Measurements from ENCODE around the gene SLC25A30. TPM values are rescaled to one million over a fixed set of nuclear protein-coding genes. Genes with fewer than 3 reads are reported as not detected.

The SLC25A30 gene
- total RNA-seq, 3 donors from 2014 or later (not counting 1 experiment from before 2014, with no cell fraction given), result 15.0 to 22.3 (median 22.0) TPM

DNA sequence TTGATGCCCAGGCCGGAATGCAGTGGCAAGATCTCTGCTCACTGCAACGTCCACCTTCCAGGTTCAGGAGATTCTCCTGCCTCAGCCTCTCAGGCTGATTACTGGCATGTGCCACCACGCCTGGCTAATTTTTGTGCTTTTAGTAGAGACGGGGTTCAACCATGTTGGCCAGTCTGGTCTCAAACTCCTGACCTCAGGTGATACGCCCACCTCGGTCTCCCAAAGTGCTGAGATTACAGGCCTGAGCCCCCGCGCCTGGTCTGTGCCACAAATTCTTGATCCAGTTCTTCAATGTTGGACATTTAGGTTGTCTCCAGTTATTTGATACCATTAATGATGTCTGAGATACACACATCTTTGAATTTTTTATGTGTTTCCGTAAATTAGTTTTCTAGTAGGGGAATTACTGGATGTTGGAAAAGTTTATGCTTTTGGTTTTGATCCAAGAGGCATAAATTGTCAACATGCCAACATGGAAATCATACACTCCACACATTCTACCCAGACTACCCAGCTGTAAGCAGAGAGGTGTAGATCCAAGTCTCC, 46.0 kb upstream of the SLC25A30 start:
- peak overlapping the region; percentile 87 for H3K27ac ChIP-seq (ENCODE audit: low read length)
- peak overlapping the region; percentile 94 to 97 for H3K27ac Mint-ChIP-seq
- no peaks in the 10 kb centered on the region for H3K36me3 Mint-ChIP-seq
- peaks cover 11 to 18% of the 10 kb centered on the region in 2 donors for H3K27me3 Mint-ChIP-seq (ENCODE audit: low read depth in 2 of 2)
- H3K4me3 ChIP-seq (ENCODE audit: low read length), result peak overlapping the region; percentile 86
- intact Hi-C loops (cut with micrococcal nuclease), result loop anchor here (1.0 kb wide), 4 partner anchors 46 to 123 kb away; partner anchors contain the start of genes SLC25A30 and TPT1
- ATAC-seq, result no peak
- no peak for DNase-seq
- H3K4me1 ChIP-seq (ENCODE audit: control insufficient read depth, insufficient read depth, low read length), result peaks cover 21% of the 10 kb centered on the region
- TF ChIP-seq, protein P1, sequence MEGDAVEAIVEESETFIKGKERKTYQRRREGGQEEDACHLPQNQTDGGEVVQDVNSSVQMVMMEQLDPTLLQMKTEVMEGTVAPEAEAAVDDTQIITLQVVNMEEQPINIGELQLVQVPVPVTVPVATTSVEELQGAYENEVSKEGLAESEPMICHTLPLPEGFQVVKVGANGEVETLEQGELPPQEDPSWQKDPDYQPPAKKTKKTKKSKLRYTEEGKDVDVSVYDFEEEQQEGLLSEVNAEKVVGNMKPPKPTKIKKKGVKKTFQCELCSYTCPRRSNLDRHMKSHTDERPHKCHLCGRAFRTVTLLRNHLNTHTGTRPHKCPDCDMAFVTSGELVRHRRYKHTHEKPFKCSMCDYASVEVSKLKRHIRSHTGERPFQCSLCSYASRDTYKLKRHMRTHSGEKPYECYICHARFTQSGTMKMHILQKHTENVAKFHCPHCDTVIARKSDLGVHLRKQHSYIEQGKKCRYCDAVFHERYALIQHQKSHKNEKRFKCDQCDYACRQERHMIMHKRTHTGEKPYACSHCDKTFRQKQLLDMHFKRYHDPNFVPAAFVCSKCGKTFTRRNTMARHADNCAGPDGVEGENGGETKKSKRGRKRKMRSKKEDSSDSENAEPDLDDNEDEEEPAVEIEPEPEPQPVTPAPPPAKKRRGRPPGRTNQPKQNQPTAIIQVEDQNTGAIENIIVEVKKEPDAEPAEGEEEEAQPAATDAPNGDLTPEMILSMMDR (IDR thresholded peaks at IDR 0.05), result no peak
- H3K4me3 Mint-ChIP-seq, result peak overlapping the region; percentile 96
- 88% methylated on average over 8 of the region's 9 CpGs for WGBS (ENCODE audit: insufficient coverage)
- peaks cover 40 to 46% of the 10 kb centered on the region in 2 donors for H3K4me1 Mint-ChIP-seq
- H3K9me3 Mint-ChIP-seq, result no peaks in the 10 kb centered on the region
- H3K27me3 ChIP-seq (ENCODE audit: control insufficient read depth, insufficient read depth, low read length), result no peaks in the 10 kb centered on the region
- no peaks in the 10 kb centered on the region for H3K9me3 ChIP-seq (ENCODE audit: control insufficient read depth, insufficient read depth, low read length)
- H3K36me3 ChIP-seq (ENCODE audit: control insufficient read depth, insufficient read depth, low read length), result no peaks in the 10 kb centered on the region

DNA sequence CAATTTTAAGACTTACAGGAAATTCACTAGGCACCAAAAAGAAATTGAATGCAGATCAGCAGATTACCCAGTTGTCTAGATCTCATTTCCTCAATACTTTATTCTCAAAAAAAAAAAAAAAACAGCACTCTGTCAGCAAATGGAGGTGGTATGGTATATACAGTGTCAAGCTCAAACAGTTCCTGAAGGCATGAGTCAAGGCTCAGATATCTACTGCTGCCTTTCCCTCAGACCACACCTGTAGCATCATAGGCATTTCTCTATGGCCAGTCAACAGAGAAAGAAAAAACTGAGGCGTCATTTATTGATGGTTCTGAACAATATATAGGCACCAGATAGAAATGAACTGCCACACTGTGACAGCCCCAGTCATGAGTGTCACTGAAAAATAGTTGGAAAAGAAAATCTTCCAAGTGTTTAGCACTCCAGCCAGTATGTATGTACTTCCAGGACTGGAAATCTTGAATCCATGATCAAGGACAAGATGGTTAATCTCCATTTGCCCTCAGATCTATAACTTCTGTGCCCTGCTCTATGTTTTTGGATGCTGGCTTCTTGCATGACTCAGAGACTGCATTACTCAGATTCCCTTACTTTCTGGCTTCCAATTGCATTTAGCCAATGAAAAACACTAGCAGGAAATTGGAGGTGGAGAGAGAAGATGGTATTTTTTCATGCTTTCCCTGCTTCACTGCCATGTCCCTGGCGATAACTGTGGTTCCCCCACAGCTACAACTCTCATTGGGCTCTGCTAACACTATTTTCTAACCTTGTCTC, 38.2 kb upstream of the SLC25A30 start:
- Histone ChIP-seq H3K27me3 (ENCODE audit: control insufficient read depth, insufficient read depth, low read length) (no peaks in the 10 kb centered on the region), H3K36me3 (ENCODE audit: control insufficient read depth, insufficient read depth, low read length) (no peaks in the 10 kb centered on the region), H3K4me1 (ENCODE audit: control insufficient read depth, insufficient read depth, low read length) (no peaks in the 10 kb centered on the region), H3K4me3 (ENCODE audit: low read length) (no peak overlapping the region), H3K27ac (ENCODE audit: low read length) (no peak overlapping the region), H3K9me3 (ENCODE audit: control insufficient read depth, insufficient read depth, low read length) (peaks cover 5% of the 10 kb centered on the region)
- H3K9me3 Mint-ChIP-seq, result peaks cover 5% of the 10 kb centered on the region in 2 donors
- DNase-seq (no peak), ATAC-seq (no peak)
- no peaks in the 10 kb centered on the region for H3K4me1 Mint-ChIP-seq
- TF ChIP-seq, protein P1 (IDR thresholded peaks at IDR 0.05), result no peak
- H3K27me3 Mint-ChIP-seq (ENCODE audit: low read depth in 2 of 2), result peaks cover 20 to 31% of the 10 kb centered on the region in 2 donors
- H3K4me3 Mint-ChIP-seq, result no peak overlapping the region
- H3K27ac Mint-ChIP-seq, result no peak overlapping the region
- intact Hi-C loops (cut with micrococcal nuclease), result no loop called here
- peaks cover 10% of the 10 kb centered on the region for H3K36me3 Mint-ChIP-seq
- WGBS (ENCODE audit: insufficient coverage), result 100% methylated on average over 2 of the region's 2 CpGs

DNA sequence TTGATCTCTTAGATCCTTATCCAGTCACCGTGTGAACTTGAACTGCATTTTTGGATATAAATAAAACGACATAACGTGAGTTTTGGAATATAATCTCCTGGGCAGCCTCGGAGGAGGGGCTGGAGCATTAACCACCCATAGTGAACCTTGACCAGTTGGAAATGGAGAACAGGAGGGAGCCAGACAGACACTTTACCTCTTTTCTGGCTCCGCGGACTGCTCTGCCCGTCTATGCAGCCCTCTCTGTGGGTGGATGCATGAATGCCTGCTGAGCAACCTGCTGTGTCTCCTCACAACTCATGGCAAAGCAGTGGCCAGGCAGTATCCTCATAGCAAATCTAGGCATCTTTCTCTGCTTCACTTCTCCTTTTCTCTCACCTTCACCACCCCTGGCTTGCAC, 36.0 kb upstream of the SLC25A30 start:
- Histone ChIP-seq H3K4me3 (ENCODE audit: low read length) (no peak overlapping the region), H3K9me3 (ENCODE audit: control insufficient read depth, insufficient read depth, low read length) (peaks cover 5% of the 10 kb centered on the region), H3K27me3 (ENCODE audit: control insufficient read depth, insufficient read depth, low read length) (no peaks in the 10 kb centered on the region), H3K36me3 (ENCODE audit: control insufficient read depth, insufficient read depth, low read length) (no peaks in the 10 kb centered on the region), H3K27ac (ENCODE audit: low read length) (no peak overlapping the region), H3K4me1 (ENCODE audit: control insufficient read depth, insufficient read depth, low read length) (no peaks in the 10 kb centered on the region)
- TF ChIP-seq, protein P1 (IDR thresholded peaks at IDR 0.05), result no peak
- 77% methylated on average over 7 of the region's 7 CpGs for WGBS (ENCODE audit: insufficient coverage)
- peaks cover 10% of the 10 kb centered on the region for H3K36me3 Mint-ChIP-seq
- no peak overlapping the region for H3K4me3 Mint-ChIP-seq
- H3K27me3 Mint-ChIP-seq (ENCODE audit: low read depth in 2 of 2), result peaks cover 18 to 20% of the 10 kb centered on the region in 2 donors
- H3K4me1 Mint-ChIP-seq, result no peaks in the 10 kb centered on the region
- intact Hi-C loops (cut with micrococcal nuclease), result no loop called here
- no peak for ATAC-seq
- H3K27ac Mint-ChIP-seq, result no peak overlapping the region
- H3K9me3 Mint-ChIP-seq, result peaks cover 5% of the 10 kb centered on the region in 2 donors
- no peak for DNase-seq

Data from natural killer cell (primary cell).